B cell (primary cell): Measurements from ENCODE around the gene MTMR6. TPM values are rescaled to one million over a fixed set of nuclear protein-coding genes. Genes with fewer than 3 reads are reported as not detected.

Source experiments
- ATAC-seq: fragments of 200-7000 bp; cut with Tn5 transposase; one replicate; pipeline ENCODE4 v1.10.0; 2021; ENCODE audit warnings: low read depth, mild to moderate bottlenecking, moderate number of reproducible peaks, moderate library complexity
- CTCF ChIA-PET: fragments of 350-600 bp; sonication (Branson Sonifier 250); formaldehyde crosslinking; loops from one replicate; lab custom pipeline; 2021; ENCODE audit warnings: antibody characterized with exemption, inconsistent platforms; lab: Charles Lee
- POLR2A ChIA-PET: fragments of 350-600 bp; sonication (Branson Sonifier 250); formaldehyde crosslinking; loops from one replicate; lab custom pipeline; 2021; ENCODE audit warnings: antibody characterized with exemption; lab: Charles Lee
- DNase-seq: peaks from one replicate; pipeline ENCODE4 v3.0.0; 2013
- H2AFZ ChIP-seq: 2 replicates; pipeline ENCODE4 v1.6.1; 2012; ENCODE audit warnings: mild to moderate bottlenecking, low read depth, low read length; ENCODE audit not compliant: insufficient read depth, poor library complexity, severe bottlenecking
- H3K27ac ChIP-seq, 2 donors: 1 replicate in 1 of 2; 2 replicates in 1 of 2; pipeline ENCODE4 v1.5.1; 2012 to 2013; ENCODE audit warnings: low read length in 2 of 2, mild to moderate bottlenecking in 2 of 2, moderate library complexity in 1 of 2
- H3K27me3 ChIP-seq, 4 experiments: fragments of 200-600 bp in 1 of 4; sonication (generic) in 1 of 4; replicated peaks in 1 of 4; 1 replicate in 2 of 4; 2 replicates in 2 of 4; pipeline versions ENCODE4 v1.6.1 to v1.7.0; 2013 to 2016; ENCODE audit warnings: low read length in 3 of 4, mild to moderate bottlenecking in 2 of 4, mixed read lengths in 1 of 4, moderate library complexity in 1 of 4; ENCODE audit not compliant: insufficient read depth in 4 of 4, control insufficient read depth in 3 of 4; ENCODE audit errors: control extremely low read depth in 1 of 4
- H3K36me3 ChIP-seq, 2 experiments: replicated peaks in 1 of 2; 1 replicate in 1 of 2; 2 replicates in 1 of 2; pipeline versions ENCODE4 v1.6.1 to v1.7.1; 2013; ENCODE audit warnings: low read length in 1 of 2; ENCODE audit not compliant: insufficient read depth in 2 of 2, control insufficient read depth in 1 of 2; ENCODE audit errors: control extremely low read depth in 1 of 2, extremely low read depth in 1 of 2
- H3K4me1 ChIP-seq, 2 donors: fragments of 200-600 bp in 1 of 2; sonication (generic) in 1 of 2; 1 replicate in 1 of 2; 2 replicates in 1 of 2; pipeline versions ENCODE4 v1.5.1 to v1.6.1; 2013 to 2017; ENCODE audit warnings: low read length in 2 of 2; ENCODE audit not compliant: control insufficient read depth in 2 of 2, insufficient read depth in 2 of 2
- H3K4me2 ChIP-seq: replicated peaks from 2 replicates; pipeline ENCODE3; 2012; ENCODE audit warnings: mild to moderate bottlenecking, low read depth, low read length; ENCODE audit not compliant: poor library complexity, severe bottlenecking
- H3K4me3 ChIP-seq, 5 experiments: fragments of 200-600 bp in 1 of 5; sonication (generic) in 1 of 5; 1 replicate in 3 of 5; 2 replicates in 2 of 5; pipeline versions ENCODE4 v1.5.1 to v1.7.0; 2011 to 2016; ENCODE audit warnings: low read length in 4 of 5, mild to moderate bottlenecking in 4 of 5, low read depth in 2 of 5, control low read depth in 1 of 5, moderate library complexity in 1 of 5; ENCODE audit not compliant: insufficient read depth in 1 of 5; ENCODE audit errors: control extremely low read depth in 1 of 5, extremely low read depth in 1 of 5
- H3K79me2 ChIP-seq: fragments of 200-600 bp; sonication (generic); one replicate; pipeline ENCODE4 v1.6.0; 2016; ENCODE audit warnings: low read length; ENCODE audit not compliant: control insufficient read depth, insufficient read depth
- H3K9ac ChIP-seq: fragments of 200-600 bp; sonication (generic); 2 replicates; pipeline ENCODE4 v1.6.1; 2017; ENCODE audit warnings: mild to moderate bottlenecking, low read length, moderate library complexity
- H3K9me3 ChIP-seq, 3 donors: one replicate each; pipeline versions ENCODE4 v1.6.1 to v1.7.1; 2013; ENCODE audit warnings: low read length in 2 of 3; ENCODE audit not compliant: control insufficient read depth in 2 of 3, insufficient read depth in 1 of 3; ENCODE audit errors: control extremely low read depth in 1 of 3
- H4K20me1 ChIP-seq: 2 replicates; pipeline ENCODE4 v1.6.0; 2012; ENCODE audit warnings: mild to moderate bottlenecking, low read length; ENCODE audit not compliant: insufficient read depth, control insufficient read depth, poor library complexity, severe bottlenecking
- H3K27ac Mint-ChIP-seq: one replicate; pipeline ENCODE4 v1.8.0; 2021; ENCODE audit warnings: mixed read lengths
- H3K27me3 Mint-ChIP-seq: one replicate; pipeline ENCODE4 v1.8.0; 2021; ENCODE audit warnings: mixed read lengths
- H3K4me1 Mint-ChIP-seq: one replicate; pipeline ENCODE4 v1.8.0; 2021; ENCODE audit warnings: mixed read lengths
- H3K4me3 Mint-ChIP-seq: one replicate; pipeline ENCODE4 v1.8.0; 2021; ENCODE audit warnings: mixed read lengths
- H3K9me3 Mint-ChIP-seq: one replicate; pipeline ENCODE4 v1.8.0; 2022; ENCODE audit warnings: mixed read lengths; ENCODE audit not compliant: insufficient read depth
- EZH2 ChIP-seq: IDR thresholded peaks from 2 replicates; pipeline ENCODE4 v1.6.1; 2012; ENCODE audit warnings: borderline replicate concordance, low read depth, mild to moderate bottlenecking, moderate library complexity, low read length; ENCODE audit not compliant: insufficient read depth, poor library complexity, severe bottlenecking
- WGBS: methylation state at CpG from one replicate; pipeline ENCODE4 v1.1.5; 2013; ENCODE audit warnings: missing lambda C conversion rate; ENCODE audit not compliant: insufficient coverage; 5-methylcytosine and 5-hydroxymethylcytosine counted together
- intact Hi-C: fragments of 100-400 bp; cut with micrococcal nuclease; formaldehyde crosslinking; loops from one replicate; pipeline ENCODE4 v1.10.0; 2022
- polyA plus RNA-seq: library from polyadenylated mRNA; depleted of rRNA; stranded (reverse); fragments of >200 nt; gene quantifications from 2 replicates; pipeline ENCODE4 v1.2.3, GENCODE V29; 2012
- total RNA-seq, 2 donors: library from RNA; stranded (reverse); fragments of 120-200 nt in 1 of 2; gene quantifications; 1 replicate in 1 of 2; 2 replicates in 1 of 2; pipeline versions ENCODE4 v1.2.3 to v1.2.4, GENCODE V29; 2013 to 2022
- TF ChIP-seq, protein P1 (sequence below): fragments of 200-600 bp; IDR thresholded peaks from one replicate; pipeline ENCODE4 v1.8.0; 2022; ENCODE audit warnings: antibody characterized with exemption, mild to moderate bottlenecking

Gene MTMR6
- total and polyA plus RNA-seq, 2 donors (not counting 1 experiment from before 2014, with no cell fraction given): 3.7 to 21.4 TPM

DNA sequence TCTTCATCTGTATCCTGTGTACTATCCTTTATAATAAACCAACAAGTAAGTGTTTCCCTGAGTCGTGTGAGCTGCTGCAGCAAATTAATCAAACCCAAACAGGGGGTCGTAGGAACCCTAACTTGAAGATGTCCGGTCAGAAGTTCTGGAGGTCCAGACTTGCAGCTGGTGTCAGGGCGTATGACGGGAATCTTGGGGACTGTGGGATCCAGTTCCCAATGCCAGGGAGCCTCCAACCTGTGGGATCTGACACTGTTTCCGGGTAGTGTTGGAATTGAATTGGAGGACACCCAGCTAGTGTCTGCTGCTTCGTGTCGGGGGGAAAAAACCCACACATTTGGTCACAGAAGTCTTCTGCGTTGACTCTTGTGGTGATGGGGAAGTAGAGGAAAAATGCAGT lies 63.1 kb downstream of the MTMR6 start:
- Mint-ChIP-seq H3K27ac (no peak overlapping the region), H3K4me3 (no peak overlapping the region), H3K4me1 (no peaks in the 10 kb centered on the region), H3K27me3 (peaks cover 49% of the 10 kb centered on the region), H3K9me3 (no peaks in the 10 kb centered on the region)
- Histone ChIP-seq H4K20me1 (no peaks in the 10 kb centered on the region), H3K79me2 (no peaks in the 10 kb centered on the region), H3K9me3 (peaks cover 0 to 3% (median 0%) of the 10 kb centered on the region in 3 donors), H3K36me3 (no peaks in the 10 kb centered on the region), H3K4me1 (no peaks in the 10 kb centered on the region), H3K27ac (no peak overlapping the region), H2AFZ (no peak overlapping the region), H3K27me3 (peaks cover 0 to 5% (median 0%) of the 10 kb centered on the region in 4 experiments), H3K9ac (no peak overlapping the region), H3K4me3 (no peak overlapping the region), H3K4me2 (no peak overlapping the region)
- DNase-seq (no peak), ATAC-seq (no peak)
- 97% methylated on average over 9 of the region's 9 CpGs for WGBS
- no peak for TF ChIP-seq EZH2
- TF ChIP-seq, protein P1, sequence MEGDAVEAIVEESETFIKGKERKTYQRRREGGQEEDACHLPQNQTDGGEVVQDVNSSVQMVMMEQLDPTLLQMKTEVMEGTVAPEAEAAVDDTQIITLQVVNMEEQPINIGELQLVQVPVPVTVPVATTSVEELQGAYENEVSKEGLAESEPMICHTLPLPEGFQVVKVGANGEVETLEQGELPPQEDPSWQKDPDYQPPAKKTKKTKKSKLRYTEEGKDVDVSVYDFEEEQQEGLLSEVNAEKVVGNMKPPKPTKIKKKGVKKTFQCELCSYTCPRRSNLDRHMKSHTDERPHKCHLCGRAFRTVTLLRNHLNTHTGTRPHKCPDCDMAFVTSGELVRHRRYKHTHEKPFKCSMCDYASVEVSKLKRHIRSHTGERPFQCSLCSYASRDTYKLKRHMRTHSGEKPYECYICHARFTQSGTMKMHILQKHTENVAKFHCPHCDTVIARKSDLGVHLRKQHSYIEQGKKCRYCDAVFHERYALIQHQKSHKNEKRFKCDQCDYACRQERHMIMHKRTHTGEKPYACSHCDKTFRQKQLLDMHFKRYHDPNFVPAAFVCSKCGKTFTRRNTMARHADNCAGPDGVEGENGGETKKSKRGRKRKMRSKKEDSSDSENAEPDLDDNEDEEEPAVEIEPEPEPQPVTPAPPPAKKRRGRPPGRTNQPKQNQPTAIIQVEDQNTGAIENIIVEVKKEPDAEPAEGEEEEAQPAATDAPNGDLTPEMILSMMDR: no peak
- POLR2A ChIA-PET: no interaction called here
- CTCF ChIA-PET: no interaction called here
- intact Hi-C loops: no loop called here

DNA sequence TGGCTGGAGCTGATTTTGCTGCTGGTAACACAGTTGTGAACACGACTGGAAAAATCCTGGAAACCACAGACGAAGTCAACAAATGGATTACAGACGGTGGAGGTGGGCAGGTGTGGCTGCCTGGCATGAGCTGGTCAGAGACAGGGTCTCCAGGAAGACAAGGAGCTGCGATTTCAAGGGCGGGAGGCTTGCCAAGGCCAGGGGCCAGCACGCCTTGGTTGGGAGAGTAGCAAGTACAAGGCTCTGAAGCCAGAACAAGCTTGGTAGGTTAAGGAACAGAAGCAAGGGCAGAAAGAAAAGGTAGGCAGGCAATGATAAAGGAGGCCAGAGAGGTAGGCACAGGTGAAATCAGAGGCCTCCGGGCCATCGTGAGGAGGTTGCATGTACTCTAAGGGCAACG lies 64.5 kb downstream of the MTMR6 start:
- Histone ChIP-seq H4K20me1 (no peaks in the 10 kb centered on the region), H3K4me3 (no peak overlapping the region), H3K4me1 (no peaks in the 10 kb centered on the region), H3K27me3 (peaks cover 0 to 3% (median 0%) of the 10 kb centered on the region in 4 experiments), H3K79me2 (no peaks in the 10 kb centered on the region), H3K9ac (no peak overlapping the region), H3K36me3 (no peaks in the 10 kb centered on the region), H3K27ac (no peak overlapping the region), H2AFZ (no peak overlapping the region), H3K4me2 (no peak overlapping the region), H3K9me3 (peaks cover 0 to 3% (median 0%) of the 10 kb centered on the region in 3 donors)
- Mint-ChIP-seq H3K4me1 (no peaks in the 10 kb centered on the region), H3K27me3 (peaks cover 38% of the 10 kb centered on the region), H3K4me3 (no peak overlapping the region), H3K9me3 (no peaks in the 10 kb centered on the region), H3K27ac (no peak overlapping the region)
- DNase-seq (no peak), ATAC-seq (no peak)
- ChIA-PET POLR2A (no interaction called here), CTCF (no interaction called here)
- no peak for TF ChIP-seq EZH2
- TF ChIP-seq, protein P1: no peak
- intact Hi-C loops: no loop called here
- WGBS: 84% methylated on average over 9 of the region's 9 CpGs
